KOPT-K1 (cell line): ENCODE measurements around the gene GNMT.
"Not testable (repeated sequence)": the region's sequence is repeated elsewhere in the genome, so short reads cannot be mapped to it uniquely, and the experiment has no call there.

Experiments
- H3K27ac ChIP-seq: fragments of 200-600 bp; sonication (generic); 2 replicates; pipeline ENCODE4 v1.5.1; 2016; ENCODE audit warnings: antibody characterized with exemption, mild to moderate bottlenecking, low read depth, low read length; ENCODE audit not compliant: poor library complexity, severe bottlenecking
- H3K36me3 ChIP-seq: fragments of 200-600 bp; sonication (generic); 2 replicates; pipeline ENCODE4 v1.5.1; 2017; ENCODE audit warnings: antibody characterized with exemption, mild to moderate bottlenecking, low read length, moderate library complexity; ENCODE audit not compliant: insufficient read depth
- H3K9me3 ChIP-seq: fragments of 200-600 bp; sonication (generic); 2 replicates; pipeline ENCODE4 v1.5.1; 2017; ENCODE audit warnings: antibody characterized with exemption, low read length, mild to moderate bottlenecking; ENCODE audit not compliant: insufficient read depth, poor library complexity, severe bottlenecking

The GNMT gene

DNA sequence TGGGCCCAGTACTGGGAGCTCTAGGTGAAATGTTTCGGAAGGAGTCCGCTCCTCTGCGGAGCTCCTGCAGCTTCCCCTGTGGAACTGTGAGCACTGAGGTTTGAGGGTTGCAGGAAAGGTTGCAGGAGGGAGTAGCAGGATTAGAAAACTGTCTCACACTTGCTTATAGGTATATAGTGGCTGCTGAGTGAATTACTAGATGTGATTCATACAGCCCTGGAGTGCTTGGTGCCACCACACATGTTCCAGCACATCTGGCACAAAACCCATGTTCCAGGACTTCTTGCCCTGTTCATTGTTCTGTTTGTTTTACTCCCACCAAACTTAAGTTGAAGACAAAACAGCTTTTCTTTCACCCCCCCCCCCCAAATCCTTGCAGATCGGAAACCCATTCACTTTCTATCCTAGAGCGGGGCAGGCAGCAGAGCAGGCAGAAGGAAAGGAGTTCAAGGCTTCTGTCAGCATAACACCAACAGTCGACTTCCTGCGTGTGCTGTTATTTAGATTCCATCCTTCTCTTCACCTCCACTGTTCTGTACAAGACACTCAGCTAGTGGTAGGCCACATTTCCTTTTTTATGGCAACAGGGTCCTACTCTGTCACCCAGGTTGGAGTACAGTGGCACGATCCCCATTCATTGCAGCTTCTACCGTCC is 19.1 kb downstream of the GNMT start:
- no peaks in the 10 kb centered on the region for H3K9me3 ChIP-seq
- H3K27ac ChIP-seq = peak overlapping the region; percentile 90

DNA sequence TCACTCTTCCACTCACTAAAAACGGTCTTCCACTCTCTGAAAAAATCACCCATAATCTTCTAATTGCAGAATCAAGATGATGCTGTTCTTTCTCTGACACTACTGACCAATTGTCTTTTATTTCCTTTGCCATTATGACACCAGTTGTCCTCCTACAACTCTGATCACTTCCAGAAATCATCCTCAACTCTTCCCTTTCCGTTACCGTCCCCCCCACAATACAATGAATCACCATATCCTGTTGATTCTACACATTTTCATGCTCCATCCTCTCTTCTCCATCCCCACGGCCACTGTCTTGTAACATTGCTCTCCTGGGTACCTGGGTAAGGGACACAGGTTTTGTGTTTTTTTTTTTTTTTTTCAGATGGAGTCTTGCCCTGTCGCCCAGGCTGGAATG is 21.3 kb downstream of the GNMT start:
- Histone ChIP-seq H3K9me3 (no peaks in the 10 kb centered on the region), H3K27ac (no peak overlapping the region), H3K36me3 (peaks cover 7% of the 10 kb centered on the region; the same call in 1 of the 2 replicates)

More for the DNA sequence above, 19.1 kb downstream of the GNMT start:
- peaks cover 11% of the 10 kb centered on the region for H3K36me3 ChIP-seq

DNA sequence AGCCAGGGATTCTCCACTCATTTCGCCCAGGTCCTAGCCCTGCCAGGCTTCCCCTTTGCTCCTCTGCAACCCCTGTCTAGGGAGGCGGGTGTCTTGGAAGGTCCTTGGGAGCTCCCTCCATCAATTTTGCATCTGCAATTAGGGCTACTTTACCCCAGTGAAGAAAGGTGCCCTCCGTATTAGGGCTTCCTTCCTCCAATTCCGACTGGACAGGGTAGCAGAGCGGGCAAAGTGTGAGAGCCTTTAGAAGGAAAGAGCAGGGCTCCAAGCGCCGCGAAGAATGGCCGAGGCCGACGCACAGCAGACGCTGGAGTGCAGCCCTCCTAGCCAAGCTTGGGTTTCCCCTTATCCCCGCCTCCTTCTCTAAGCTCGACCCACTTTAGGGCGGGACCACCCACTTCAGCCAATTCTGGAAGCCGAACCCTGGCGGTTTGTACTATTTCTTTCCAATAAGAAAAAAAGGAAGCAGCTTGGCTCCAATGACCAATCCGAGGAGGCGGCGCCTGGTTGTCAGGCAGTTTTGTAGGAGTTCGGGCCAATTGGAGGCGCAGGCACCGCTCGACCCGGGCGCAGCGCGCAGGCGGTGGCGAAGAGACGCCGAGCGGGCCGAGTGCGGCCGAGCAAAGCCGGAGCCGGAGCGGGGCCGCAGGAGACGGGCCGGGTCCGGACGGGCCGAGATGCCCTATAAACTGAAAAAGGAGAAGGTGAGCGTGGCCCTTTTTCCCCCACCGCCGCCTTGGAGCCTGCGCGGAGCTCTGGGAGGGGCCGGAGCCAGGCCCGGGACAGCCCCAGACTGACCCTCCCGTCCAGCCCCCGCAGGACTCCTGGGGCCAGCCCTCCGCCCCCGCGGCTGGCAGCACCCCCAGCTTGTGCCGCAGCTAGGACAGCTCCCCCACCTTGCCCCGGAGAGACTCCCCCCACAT is 23.7 kb downstream of the GNMT start, which contains the start of gene PPP2R5D:
TSS of gene PPP2R5D (plus strand) at position 570 of the 923 bp plus-strand sequence. CDS start at position 678, 108 bp downstream.
- Histone ChIP-seq H3K27ac (peak within 1 kb of the TSS; percentile 70), H3K36me3 (peaks cover 26% of the 10 kb centered on the region), H3K9me3 (no peaks in the 10 kb centered on the region)

DNA sequence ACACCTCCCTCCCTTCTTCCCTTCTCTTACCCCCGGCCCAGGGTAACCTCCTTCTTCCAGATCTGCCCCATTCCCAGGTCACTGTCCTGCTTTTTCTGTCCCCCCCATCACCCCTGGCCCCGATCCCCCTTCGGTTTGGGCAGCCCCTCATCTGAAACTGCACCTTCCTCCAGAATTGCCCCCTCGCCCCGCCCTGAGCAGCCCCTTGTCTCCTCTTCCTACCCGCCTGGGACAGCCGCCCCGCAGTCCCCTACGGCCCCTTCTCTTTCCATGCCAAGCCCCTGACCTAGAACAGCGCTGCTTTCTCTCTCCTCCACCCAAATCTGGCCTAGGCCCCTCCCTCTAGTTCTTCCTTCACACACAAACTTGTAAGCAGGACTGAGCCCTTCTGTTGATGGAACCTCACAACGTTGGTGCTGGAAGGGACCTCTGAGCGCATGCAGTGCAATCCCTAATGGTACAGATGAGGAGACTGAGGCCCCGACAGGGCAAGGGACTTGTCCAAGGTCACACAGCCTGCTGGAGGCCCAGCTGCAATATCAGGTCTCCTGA is 24.4 kb downstream of the GNMT start:
- Histone ChIP-seq H3K9me3 (no peaks in the 10 kb centered on the region), H3K36me3 (peaks cover 33% of the 10 kb centered on the region), H3K27ac (peak overlapping the region; percentile 70)

DNA sequence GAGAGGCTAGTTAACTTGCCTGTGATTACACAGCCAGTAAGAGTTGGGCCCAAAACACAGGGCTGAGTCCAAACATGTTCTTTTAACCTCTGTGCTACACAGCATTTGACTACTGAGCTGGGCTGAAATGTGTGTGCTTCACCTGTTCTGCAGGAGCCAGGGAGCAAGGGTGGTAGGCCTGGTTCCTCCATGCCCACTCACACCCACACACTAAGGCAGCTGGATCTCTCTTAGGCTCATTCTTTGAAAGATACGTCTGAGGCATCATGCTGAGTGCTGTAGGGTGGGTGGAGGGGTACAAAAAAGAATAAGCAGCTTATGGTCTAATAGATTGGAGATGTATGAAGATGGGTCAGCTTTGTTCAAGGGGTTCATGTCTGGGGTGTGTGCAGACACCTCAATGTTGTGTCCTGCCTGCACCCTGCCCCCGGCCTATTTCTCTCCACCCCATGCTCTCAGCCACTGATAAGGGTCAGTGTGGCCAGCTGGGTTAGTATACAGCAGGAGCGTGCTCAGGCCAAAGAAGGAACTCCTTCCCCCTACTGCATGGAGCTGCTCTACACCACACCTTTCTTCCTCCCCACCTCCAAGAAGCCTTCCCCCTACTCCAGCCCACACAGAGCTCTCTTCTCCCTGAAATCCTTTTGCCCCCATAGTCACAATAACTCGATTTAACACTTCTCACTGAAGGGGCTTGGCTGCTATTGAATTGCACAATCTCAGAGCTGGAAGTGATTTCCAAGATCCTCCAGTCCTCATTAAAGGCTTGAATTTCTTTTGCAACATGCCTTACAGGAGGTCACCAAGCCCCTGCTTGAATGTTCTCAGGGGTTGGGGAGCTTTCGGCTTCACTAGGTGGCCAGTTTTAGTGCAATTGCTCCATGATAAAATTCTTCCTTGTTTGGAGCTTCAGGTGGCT is 27.2 kb downstream of the GNMT start:
- Histone ChIP-seq H3K36me3 (peaks cover 57% of the 10 kb centered on the region), H3K9me3 (no peaks in the 10 kb centered on the region), H3K27ac (no peak overlapping the region)

DNA sequence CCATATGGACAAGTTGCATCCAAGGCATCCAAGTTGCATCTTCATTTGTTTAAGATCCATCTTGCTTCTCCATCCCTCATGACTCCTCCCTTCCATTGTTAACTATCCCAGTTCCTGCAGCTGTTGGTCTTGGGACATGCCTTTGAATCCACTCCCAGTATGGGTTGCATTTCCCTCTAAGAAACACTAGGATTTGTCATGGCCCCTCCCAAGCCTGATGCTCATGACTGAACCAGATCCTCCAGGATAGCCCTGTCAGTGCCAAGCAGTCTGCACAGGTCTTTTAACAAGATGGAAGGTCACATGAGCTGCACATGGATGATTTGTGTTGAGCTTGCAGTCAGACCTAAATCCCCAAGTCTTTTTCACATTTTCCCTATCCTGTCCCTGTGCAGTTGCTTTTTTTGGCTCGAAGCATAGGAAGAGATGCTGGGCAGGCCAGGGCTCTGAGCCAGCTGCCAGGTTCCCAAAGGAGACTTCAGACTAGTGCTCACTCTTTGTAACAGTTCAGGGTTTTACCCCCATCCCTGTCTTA is 28.0 kb downstream of the GNMT start:
- H3K36me3 ChIP-seq = peaks cover 62% of the 10 kb centered on the region
- no peak overlapping the region for H3K27ac ChIP-seq
- no peaks in the 10 kb centered on the region for H3K9me3 ChIP-seq

DNA sequence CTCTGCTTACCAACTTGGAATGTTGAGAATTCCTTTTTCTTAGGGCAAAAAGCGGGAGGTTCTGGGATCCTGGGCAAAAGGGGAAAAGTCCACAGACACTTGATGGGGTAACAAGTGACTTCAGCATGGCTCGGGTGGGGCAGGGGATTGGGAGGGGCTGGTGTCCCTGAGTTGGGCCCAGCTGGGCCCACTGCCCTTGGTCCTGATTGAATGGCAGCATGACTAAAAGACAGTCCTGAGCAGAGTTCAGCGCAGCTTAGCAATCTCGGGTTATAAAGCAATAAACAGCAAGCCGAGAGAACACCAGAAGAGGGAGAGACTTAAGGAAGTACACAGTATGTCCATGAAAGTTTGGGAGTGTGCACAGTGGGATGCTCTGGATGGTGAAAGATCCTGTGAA is 29.4 kb downstream of the GNMT start:
- Histone ChIP-seq H3K27ac (no peak overlapping the region), H3K9me3 (no peaks in the 10 kb centered on the region), H3K36me3 (peaks cover 65% of the 10 kb centered on the region)

DNA sequence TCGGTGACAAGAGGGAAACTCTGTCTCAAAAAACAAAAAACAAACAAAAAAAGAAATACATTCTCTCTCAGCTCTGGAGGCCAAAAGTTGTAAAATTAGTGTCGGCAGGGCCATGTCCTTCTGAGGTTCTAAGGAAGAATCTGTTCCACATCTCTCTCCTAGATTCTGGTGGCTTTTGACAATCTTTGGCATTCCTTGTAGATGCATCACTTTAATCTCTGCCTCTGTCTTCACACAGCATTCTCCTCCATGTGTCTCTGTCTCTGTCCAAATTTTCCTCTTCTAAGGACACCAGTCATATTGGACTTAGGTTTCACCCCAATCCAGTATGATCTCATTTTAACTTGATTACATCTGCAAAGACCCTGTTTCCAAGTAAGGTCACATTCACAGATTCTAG is 32.9 kb downstream of the GNMT start:
- Histone ChIP-seq H3K36me3 (peaks cover 47% of the 10 kb centered on the region), H3K9me3 (no peaks in the 10 kb centered on the region)

DNA sequence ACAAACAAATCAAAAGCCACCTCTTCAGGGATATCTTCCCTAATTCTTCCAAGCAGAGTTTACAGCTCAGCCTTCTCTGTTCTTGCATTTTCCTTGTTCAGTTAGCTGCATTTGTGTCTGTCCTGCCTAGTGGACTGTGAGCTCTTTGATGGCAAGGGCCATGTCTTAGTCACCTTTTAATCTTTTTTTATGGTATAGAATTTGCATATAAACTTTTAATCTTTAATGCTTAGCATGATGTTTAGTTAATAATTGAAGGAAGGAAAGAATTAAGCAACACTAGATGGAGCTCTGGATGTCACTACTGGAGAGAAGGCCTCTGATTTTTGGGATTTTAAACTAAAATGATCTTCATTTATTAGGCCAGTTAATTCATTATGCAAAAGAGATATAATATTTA is 36.0 kb downstream of the GNMT start:
- Histone ChIP-seq H3K36me3 (peaks cover 33% of the 10 kb centered on the region), H3K9me3 (no peaks in the 10 kb centered on the region), H3K27ac (no peak overlapping the region)

More for the DNA sequence above, 32.9 kb downstream of the GNMT start:
- no peak overlapping the region for H3K27ac ChIP-seq

DNA sequence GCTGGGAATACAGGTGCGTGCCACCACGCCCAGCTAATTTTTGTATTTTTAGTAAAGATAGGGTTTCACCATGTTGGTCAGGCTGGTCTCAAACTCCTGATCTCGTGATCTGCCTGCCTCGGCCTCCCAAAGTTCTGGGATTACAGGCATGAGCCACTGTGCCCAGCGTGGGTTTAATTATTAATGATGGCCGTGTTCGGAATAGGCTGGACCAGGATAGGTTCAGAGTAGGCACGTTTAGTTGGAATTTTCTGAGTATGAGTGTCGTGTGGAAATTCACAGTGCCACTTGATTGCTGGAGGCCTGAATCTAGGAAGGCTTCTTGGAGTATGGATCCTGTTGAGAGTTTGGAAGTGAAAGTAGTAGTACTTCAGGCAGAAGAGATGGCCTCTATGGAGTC is 37.7 kb downstream of the GNMT start:
- peaks cover 31% of the 10 kb centered on the region for H3K36me3 ChIP-seq
- not testable (repeated sequence) for H3K9me3 ChIP-seq, H3K27ac ChIP-seq

DNA sequence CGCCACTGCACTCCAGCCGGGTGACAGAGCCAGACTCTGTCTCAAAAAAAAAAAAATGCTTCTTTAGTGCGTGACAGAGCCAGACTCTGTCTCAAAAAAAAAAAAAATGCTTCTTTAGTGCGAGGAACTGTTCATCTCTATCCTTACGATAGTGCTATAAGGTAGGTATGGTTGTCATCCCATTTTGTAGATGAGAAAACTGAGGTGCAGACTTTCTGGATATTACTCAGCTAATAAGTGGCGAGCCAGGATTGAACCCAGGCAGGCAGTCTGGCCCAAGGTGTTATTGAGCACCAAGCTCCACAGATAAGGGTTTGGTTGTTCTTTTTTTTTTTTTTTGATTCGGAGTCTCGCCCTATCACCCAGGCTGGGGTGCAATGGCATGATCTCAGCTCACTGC is 41.3 kb downstream of the GNMT start:
- H3K9me3 ChIP-seq = no peaks in the 10 kb centered on the region
- H3K36me3 ChIP-seq = peaks cover 47% of the 10 kb centered on the region
- H3K27ac ChIP-seq = no peak overlapping the region

DNA sequence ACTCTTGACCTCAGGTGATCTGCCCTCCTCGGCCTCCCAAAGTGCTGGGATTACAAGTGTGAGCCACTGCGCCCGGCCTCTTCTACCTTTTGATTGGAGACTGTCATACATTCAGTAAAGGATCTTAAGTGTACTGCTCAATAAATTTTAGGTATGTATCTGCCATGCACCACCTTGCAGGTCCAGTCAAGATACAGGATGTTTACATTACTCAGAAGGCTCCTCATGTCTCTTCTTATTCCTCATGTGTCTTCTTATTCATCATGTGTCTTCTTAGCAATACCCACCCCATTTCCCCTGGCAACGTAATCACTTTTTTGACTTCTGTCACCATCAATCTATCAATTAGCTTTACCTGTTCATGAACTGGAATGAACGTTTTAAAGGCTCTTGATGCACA is 45.3 kb downstream of the GNMT start:
- H3K36me3 ChIP-seq = peaks cover 80% of the 10 kb centered on the region
- H3K9me3 ChIP-seq = no peaks in the 10 kb centered on the region
- H3K27ac ChIP-seq = no peak overlapping the region

DNA sequence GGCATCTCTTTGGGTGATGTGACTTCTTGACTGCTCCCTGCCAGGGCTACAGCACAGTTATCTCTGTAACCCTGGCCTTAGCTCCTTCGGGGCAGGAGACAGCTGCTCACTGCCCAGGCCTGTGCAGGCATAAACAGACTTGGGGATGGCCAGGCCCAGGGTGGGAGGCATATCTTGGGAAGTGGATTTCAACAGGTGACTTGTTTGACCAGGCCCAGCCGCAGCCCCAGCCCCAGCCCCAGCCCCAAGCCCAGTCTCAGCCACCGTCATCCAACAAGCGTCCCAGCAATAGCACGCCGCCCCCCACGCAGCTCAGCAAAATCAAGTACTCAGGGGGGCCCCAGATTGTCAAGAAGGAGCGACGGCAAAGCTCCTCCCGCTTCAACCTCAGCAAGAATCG is 45.7 kb downstream of the GNMT start:
- Histone ChIP-seq H3K36me3 (peaks cover 80% of the 10 kb centered on the region), H3K27ac (no peak overlapping the region), H3K9me3 (no peaks in the 10 kb centered on the region)

DNA sequence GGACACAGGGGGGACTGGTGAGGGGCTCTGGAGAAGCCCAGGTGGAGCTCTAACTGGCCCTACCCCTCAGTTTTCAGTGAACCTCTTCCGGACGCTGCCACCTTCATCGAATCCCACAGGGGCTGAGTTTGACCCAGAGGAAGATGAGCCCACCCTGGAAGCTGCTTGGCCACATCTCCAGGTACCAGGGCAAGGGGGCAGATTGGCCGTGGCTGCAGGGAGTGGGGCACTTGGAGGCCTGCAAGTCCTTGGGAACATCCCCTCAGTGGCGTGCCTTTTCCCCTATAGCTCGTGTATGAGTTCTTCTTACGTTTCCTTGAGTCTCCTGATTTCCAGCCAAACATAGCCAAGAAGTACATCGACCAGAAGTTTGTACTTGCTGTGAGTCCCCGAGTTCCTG is 46.6 kb downstream of the GNMT start:
- Histone ChIP-seq H3K36me3 (peaks cover 84% of the 10 kb centered on the region), H3K27ac (no peak overlapping the region), H3K9me3 (no peaks in the 10 kb centered on the region)
